ENCODE measurements around the gene ABL1.
"Not testable (repeated sequence)": the region's sequence is repeated elsewhere in the genome, so short reads cannot be mapped to it uniquely, and the experiment has no call there.

ABL1 gene

GRCh38 chr9:130905125-130905901 is 70.3 kb downstream of the ABL1 start:
- DNase-seq = no peak

GRCh38 chr9:130905902-130906734 is 71.1 kb downstream of the ABL1 start:
- DNase-seq = no peak

GRCh38 chr9:130906735-130907416 is 71.8 kb downstream of the ABL1 start:
- DNase-seq = no peak

GRCh38 chr9:130908146-130908877 is 73.3 kb downstream of the ABL1 start:
- DNase-seq = no peak

- no peak for DNase-seq
These were observed 73.9 kb downstream of the ABL1 start for GRCh38 chr9:130908878-130909355.

- DNase-seq = not testable (repeated sequence)
These were observed 75.0 kb downstream of the ABL1 start for GRCh38 chr9:130910041-130910440.

- DNase-seq = not testable (repeated sequence)
These were observed 75.6 kb downstream of the ABL1 start for GRCh38 chr9:130910670-130911069.

- DNase-seq = no peak
These were observed 76.4 kb downstream of the ABL1 start for GRCh38 chr9:130911254-130912049.

- DNase-seq = no peak
These were observed 78.0 kb downstream of the ABL1 start for GRCh38 chr9:130912932-130913598.

- no peak for DNase-seq
These were observed 78.8 kb downstream of the ABL1 start for GRCh38 chr9:130913599-130914416.

- DNase-seq = no peak
These were observed 79.5 kb downstream of the ABL1 start for GRCh38 chr9:130914417-130915095.

GRCh38 chr9:130915096-130915447 is 80.0 kb downstream of the ABL1 start:
- no peak for DNase-seq

- no peak for DNase-seq
These were observed 82.3 kb downstream of the ABL1 start for GRCh38 chr9:130917168-130917960.

GRCh38 chr9:130918101-130918825 is 83.2 kb downstream of the ABL1 start:
- no peak for DNase-seq

GRCh38 chr9:130918826-130919558 is 83.9 kb downstream of the ABL1 start:
- no peak for DNase-seq

- no peak for DNase-seq
These were observed 84.6 kb downstream of the ABL1 start for GRCh38 chr9:130919559-130920145.

- no peak for DNase-seq
These were observed 85.2 kb downstream of the ABL1 start for GRCh38 chr9:130920233-130920632.
